HG03521 (cell line): ENCODE measurements around the gene FGD5.

Source experiments
- ATAC-seq: cut with Tn5 transposase; IDR thresholded peaks from one replicate; pipeline ENCODE4 v1.9.1; 2021; ENCODE audit warnings: mild to moderate bottlenecking, moderate library complexity; ENCODE audit not compliant: unreplicated experiment

FGD5 gene

DNA sequence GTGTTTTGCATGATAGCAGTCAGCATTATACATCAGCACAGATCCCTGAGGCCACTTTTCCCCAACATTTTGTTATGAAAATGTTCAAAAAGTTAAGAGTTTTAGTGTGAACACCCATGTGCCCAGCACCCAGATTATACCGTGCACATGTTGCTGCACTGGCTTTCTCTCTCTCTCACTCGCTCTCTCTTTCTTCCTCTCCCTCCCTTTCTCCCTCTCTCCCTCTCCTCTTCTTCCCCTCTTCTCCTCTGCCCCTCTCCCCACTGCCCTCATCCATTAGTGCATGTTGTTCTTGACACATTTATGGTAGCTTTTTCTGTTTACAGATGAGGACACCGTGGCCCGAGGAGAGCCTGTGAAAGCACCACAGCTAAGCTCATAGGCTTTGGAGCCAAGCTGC is 7.3 kb downstream of the FGD5 start:
- no peak for ATAC-seq

DNA sequence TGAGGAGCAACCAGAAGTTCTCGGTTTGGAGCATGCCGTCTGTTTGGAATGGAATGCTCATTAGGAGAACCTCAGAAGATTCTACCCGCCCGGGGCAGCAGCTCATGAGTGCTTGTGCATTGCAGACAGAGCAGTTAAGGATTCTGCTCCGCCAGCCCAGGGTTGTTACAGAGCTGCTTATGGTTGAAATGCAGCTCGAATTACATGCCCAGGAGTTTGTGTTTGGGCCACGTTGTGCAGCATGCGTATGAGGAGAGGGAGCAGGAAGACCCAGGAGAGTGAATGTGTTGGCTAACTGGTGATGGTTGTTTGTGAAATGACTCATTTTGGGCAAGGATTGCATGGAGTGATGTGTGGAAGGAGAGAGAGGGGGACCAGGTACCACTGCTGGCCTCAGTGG is 9.0 kb downstream of the FGD5 start:
- ATAC-seq, result no peak

- ATAC-seq, result no peak
These were observed 11.0 kb downstream of the FGD5 start for GRCh38 chr3:14829811-14830210.

- no peak for ATAC-seq
These were observed 13.2 kb downstream of the FGD5 start for GRCh38 chr3:14831916-14832450.

GRCh38 chr3:14832975-14833722 is 14.4 kb downstream of the FGD5 start:
- ATAC-seq, result no peak

DNA sequence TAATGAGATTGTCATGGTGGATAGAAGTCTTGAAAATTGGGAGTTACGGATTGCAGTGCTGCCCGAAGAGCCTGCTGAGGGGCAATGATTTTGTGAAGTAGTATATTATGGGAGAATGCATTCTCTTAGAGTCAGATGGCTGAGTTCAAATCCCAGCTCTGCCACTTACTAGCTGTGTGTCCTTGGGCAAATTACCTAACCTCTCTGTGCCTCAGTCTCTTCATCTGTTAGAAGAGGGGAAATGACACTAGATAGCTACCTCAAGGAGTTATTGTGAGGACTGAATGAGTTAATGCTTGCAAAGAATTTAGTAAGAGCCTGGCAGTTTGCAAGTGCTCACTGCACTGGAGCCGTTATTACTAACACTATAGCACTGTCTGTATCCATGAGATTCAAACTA is 15.4 kb downstream of the FGD5 start:
- ATAC-seq, result no peak

DNA sequence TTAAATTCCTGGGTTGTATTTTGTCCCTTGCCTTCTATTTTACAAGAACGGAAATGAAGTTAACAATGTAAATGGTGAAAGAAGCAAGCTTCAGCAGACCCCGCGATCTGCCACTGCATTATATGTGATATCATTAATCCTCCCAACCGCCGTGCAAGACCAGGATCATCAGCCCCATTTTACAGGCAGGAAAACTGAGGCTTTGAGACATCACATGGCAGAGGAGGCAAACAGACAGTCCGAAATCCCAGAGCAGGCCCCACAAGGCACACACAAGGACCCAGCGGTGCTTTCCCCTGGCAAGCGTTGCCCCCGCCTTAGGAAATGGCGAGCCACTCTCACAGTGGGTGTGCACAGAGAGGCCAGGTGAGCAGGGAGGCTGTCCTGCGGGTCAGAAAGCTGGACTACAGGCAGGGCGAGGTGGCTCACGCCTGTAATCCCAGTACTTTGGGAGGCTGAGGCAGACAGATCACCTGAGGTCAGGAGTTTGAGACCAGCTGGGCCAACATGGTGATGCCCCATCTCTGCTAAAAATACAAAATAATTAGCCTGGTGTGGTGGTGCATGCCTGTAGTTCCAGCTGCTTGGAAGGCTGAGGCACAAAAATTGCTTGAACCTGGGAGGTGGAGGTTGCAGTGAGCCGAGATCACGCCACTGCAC is 16.2 kb downstream of the FGD5 start:
- ATAC-seq, result no peak

GRCh38 chr3:14836049-14836468 is 17.3 kb downstream of the FGD5 start:
- ATAC-seq, result no peak

DNA sequence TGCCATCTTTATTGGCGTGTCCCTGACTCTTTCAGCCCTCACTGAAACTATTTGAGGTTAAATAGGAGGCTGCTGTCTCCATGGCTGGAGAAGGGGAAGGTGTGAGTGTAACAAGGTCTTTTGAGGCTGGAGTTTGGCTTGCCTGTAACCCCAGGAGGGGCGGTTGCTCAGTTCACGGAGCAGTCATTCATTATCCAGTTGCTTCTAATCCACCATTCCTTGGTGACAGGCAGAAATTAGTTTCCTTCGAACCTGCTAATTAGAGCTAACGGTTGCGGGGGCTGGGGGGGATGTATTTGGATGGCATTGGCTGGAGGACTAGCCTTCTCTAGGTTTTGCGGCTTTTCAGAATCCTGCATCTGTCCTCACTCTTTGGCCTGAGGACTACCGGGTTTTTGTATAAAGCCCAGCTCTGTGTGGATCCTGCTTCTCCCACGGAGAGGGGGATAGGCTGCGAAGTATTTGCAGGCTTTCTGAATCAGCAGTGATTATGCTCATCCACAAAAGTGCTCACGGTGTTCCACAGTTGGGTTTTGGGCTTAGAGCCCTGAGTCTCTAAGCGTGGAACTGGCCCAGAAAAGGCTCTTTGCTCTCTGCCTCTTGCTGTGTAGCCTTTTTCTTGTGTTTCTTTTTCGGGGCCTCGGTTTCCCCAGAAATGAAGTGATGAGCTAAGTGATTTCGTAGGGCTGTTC is 18.6 kb downstream of the FGD5 start:
- no peak for ATAC-seq

DNA sequence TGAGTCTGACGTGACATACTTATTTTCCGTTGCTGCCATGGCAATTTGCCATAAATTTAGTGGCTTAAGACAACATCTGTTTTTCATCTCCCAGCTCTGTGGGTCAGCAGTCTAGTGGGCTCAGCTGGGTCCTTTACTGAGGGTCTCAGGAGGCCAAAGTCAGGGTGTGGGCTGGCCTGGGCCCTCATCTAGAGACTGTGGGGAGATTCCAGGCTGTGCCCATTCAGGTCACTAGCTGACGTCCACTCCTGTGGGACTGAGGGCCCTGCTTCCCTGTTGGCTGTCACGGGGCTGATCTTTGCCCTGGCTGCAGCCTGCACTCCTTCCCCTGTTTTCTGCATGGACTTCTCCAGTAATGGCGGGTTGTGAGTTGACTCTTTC is 19.1 kb downstream of the FGD5 start:
- no peak for ATAC-seq

DNA sequence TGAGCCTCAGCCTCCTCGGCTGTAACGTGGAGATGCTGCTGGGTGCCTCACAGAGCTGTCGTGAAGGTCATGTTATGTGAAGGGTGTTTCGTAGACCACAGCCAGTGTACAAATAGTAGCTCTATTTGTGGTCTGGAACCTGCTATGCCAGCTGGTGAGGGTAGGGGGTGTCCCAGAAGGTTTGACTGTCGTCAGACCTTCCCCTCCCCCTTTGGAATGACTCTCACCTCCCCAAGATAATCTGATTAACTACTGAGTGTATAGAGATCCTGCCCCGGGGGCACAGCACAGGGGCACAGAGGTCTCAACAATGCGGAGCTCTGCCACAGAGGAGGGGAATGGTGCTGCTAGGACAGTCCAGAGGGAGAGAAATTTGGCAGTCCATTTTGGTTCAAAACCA is 20.5 kb downstream of the FGD5 start:
- no peak for ATAC-seq

DNA sequence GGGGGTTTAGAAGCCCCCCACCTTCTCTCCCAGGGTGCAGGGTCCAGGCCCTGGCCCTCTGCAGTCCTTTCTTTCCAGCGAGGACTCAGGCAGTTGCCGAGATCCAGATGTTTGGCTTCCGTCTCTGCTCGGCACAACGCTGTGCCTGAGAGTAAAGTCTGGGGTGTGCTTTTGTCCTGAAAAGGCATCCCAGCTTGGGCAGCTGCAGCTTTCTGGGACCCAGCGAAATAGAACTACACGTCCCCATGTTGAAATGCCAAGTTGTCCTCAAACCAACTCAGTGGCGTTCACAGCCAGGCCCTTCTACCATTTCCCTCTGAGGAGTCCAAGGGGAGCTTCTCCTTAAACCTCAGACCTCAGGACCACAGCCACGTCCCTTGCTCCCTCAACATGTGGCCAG is 23.1 kb downstream of the FGD5 start:
- no peak for ATAC-seq

- no peak for ATAC-seq
These were observed 23.5 kb downstream of the FGD5 start for GRCh38 chr3:14842277-14842676.

- no peak for ATAC-seq
These were observed 24.6 kb downstream of the FGD5 start for GRCh38 chr3:14843321-14843720.

- no peak for ATAC-seq
These were observed 25.8 kb downstream of the FGD5 start for GRCh38 chr3:14844386-14845170.

GRCh38 chr3:14845180-14845579 is 26.4 kb downstream of the FGD5 start:
- ATAC-seq, result no peak

DNA sequence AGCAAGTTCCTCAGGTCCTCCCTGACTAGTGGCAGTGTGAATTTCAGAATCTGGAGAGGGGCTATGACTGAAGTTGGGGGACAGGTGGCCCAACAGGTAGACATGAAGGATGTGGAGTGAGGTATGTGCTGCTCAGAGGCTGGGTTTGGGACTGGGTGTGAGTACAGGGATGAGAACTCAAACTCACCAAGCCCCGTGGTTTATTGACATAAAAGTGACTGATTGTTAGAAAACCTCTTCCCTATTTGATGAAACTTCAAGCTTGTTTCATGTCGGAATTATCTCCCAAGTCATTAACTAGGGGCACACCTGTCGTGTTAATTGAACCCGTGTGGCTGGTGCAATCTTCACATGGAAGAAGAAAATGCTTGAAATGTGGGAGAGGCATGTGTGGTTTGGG is 27.1 kb downstream of the FGD5 start:
- no peak for ATAC-seq

DNA sequence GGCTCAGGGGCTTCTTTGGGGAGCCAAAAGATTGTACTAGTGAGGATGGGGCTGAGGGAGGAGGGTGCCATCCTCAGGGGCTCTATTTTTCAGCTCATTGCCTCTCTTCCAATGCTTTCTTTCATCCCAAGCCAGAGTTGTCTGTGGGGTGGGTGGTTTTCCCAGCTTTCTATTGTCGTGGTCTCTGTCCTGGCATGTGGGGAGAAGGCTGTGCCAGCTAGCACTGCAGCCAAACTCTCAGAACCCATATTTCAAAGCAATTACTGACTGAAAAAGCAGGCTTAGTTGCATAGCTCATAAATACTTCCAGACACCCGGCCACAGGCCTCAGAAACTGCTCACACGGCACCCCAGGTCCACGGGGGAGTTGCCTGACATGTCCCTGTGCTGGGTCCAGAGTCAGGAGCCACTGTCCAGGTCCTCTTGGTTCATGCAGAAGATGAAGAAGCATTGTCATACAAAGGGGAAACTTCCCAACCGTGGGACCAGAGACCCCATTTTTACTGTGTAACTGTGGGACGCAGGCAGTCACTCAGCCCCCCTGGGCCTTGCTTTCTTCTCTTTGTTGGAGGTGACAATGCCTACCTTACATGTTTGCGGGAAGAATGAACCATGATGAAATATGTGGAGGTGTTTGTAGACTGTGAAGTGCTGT is 27.6 kb downstream of the FGD5 start:
- no peak for ATAC-seq

DNA sequence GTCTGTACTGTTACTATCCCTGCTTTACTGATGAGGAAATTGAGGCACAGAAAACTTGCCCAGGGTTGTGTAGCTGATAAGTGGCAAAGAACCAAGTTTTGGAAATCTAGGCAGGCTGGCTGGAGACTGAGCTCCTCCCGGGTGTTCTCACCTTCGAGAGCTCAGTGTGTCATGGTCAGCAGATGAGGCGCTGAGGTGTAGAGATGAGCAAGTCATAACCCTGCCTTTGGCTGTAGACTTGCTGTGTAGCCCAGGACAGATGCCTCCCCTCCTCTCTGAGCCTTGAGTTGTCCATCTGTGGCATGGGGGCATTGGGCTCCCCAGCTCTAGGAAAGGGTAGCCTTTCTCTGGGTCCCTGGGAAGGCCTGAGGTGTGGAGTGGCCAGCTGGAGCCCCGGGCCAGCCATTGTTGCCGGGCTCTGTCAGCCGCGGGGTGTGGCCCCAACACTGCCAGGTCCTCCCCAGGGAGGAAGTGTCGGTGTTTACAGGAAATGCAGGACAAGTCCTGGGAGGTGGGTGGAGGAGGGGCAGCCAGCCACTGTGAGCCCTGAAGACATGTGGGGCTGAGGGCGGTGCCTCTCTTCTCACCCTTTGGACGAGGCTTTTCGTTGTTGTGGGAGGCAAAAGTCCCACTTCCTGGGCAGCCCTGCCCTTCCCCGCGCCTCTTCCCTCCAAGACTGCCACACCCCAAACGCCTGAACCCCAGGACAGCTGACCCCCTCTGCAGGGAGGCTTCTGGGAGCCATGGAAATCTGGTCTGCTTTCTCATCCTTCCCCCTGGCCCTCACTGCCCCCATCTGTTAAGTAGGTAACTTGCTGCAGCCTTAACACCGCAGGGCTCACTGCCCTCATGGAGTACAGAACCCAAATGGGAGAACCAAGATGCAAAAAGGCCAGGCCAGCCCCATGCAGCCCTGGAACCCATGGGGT is 29.1 kb downstream of the FGD5 start:
- ATAC-seq, result no peak

DNA sequence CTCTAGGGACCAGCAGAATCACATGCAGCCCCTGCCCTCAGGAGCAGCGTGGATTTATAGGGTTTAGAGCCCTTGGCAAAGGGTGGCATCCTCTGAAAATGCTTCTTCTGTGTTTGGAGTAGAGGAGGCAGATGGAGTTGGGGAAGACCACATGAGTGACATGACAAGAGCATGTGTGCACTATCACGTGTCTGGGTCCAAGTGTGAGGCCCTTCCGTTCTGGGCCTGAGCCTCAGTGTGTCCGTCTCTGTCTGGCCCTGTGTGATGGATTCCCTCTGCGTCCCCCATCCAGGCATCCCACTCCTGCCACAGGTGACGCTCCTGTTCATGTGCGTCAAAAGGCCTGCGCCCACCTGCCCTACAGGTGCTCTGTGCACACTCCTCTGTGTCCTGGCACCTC is 30.1 kb downstream of the FGD5 start:
- ATAC-seq, result no peak
